OCI-LY7 (cell line): Measurements from ENCODE around the gene BBS4.
A peak's percentile ranks its signal among the peaks of the same experiment; 100 is the strongest.

Experiments
- EZH2phosphoT487 ChIP-seq: fragments of 200-600 bp; sonication (generic); IDR thresholded peaks from 2 replicates; pipeline ENCODE4 v1.6.1; 2018; ENCODE audit warnings: low read depth, borderline replicate concordance, mild to moderate bottlenecking, mixed run types, antibody characterized with exemption, low read length, moderate library complexity, mixed read lengths
- TF ChIP-seq, protein P1 (sequence below): fragments of 200-600 bp; sonication (generic); conservative IDR thresholded peaks from 2 replicates; pipeline ENCODE4 v1.5.1; 2014; ENCODE audit warnings: mild to moderate bottlenecking, antibody characterized with exemption, low read length, moderate library complexity, mixed read lengths

DNA sequence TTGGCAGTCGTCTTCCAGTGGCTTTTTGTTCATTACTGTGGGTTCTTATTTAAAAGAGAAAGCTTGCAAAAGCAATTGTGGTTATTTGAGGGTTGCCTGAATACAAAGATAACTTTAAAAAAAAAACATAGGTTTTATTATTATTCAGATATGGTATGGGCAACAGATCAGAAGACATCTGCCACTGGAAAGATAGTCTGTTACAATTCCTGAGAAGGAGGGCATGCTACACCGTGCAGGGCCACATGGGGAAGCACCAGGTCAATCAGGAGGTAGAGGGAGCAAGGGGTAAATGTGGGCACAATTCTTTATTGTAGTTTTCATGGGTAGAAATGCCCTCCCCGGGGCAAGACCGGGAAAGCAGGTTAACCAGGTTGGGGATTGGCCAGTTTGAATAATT is 46.5 kb downstream of the BBS4 start:
- TF ChIP-seq, protein P1, sequence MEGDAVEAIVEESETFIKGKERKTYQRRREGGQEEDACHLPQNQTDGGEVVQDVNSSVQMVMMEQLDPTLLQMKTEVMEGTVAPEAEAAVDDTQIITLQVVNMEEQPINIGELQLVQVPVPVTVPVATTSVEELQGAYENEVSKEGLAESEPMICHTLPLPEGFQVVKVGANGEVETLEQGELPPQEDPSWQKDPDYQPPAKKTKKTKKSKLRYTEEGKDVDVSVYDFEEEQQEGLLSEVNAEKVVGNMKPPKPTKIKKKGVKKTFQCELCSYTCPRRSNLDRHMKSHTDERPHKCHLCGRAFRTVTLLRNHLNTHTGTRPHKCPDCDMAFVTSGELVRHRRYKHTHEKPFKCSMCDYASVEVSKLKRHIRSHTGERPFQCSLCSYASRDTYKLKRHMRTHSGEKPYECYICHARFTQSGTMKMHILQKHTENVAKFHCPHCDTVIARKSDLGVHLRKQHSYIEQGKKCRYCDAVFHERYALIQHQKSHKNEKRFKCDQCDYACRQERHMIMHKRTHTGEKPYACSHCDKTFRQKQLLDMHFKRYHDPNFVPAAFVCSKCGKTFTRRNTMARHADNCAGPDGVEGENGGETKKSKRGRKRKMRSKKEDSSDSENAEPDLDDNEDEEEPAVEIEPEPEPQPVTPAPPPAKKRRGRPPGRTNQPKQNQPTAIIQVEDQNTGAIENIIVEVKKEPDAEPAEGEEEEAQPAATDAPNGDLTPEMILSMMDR, result peak; percentile 35; the same call in 1 of the 2 replicates
- no peak for TF ChIP-seq EZH2phosphoT487
